GM18951 (cell line): Measurements from ENCODE around the gene MYO1E.
"Not testable (repeated sequence)": the region's sequence is repeated elsewhere in the genome, so short reads cannot be mapped to it uniquely, and the experiment has no call there.

ENCODE experiments used
- POLR2A ChIP-seq: IDR thresholded peaks from 4 replicates; pipeline ENCODE4 v1.6.1; 2011; ENCODE audit warnings: mild to moderate bottlenecking; ENCODE audit not compliant: insufficient read length, insufficient read depth; ENCODE audit errors: extremely low read depth
- in situ Hi-C: fragments of 300-500 bp; cut with MboI; formaldehyde crosslinking; loops from one replicate; pipeline ENCODE4 v1.12.0; 2022; ENCODE audit warnings: low sequenced_read_pairs, mixed read lengths, inconsistent platforms; ENCODE audit not compliant: unreplicated experiment

MYO1E gene

GRCh38 chr15:59372352-59373211 is at the start of gene MYO1E:
TSS of gene MYO1E (minus strand) at chr15:59372871. CDS start at chr15:59372500, 371 bp downstream.
- in situ Hi-C loops, result no loop called here
- TF ChIP-seq POLR2A, result peak; percentile 88

DNA sequence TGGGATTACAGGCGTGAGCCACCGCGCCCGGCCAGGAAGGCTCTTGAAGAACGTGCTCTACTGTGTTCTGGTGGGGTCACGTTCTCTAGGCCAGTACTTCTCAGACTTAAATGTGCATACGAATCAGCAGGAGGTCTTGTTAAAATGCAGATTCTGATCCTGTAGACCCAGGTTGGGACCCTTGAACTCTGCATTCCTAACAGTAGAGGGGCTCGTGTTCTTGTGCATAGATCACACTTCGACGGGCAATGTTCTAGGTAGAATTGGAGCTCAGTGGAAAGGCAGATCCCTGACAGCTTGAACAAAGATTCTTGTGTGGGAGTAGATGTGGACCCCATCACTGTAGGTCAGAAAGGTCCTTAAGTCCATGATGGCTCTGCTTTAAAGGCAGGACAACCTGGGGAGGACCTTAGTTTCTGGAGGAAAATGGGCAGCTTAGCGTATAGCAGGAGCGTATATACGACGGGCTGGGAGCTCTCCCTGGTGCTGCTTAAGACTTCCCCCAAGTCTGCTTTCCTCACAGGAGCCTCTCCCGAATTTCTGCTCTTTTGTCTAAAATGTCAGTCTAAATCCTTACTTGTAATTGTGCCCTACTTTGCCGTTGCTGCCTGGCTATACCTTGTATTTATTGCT is 48.4 kb upstream of the MYO1E start:
- no peak for TF ChIP-seq POLR2A
- in situ Hi-C loops, result no loop called here

DNA sequence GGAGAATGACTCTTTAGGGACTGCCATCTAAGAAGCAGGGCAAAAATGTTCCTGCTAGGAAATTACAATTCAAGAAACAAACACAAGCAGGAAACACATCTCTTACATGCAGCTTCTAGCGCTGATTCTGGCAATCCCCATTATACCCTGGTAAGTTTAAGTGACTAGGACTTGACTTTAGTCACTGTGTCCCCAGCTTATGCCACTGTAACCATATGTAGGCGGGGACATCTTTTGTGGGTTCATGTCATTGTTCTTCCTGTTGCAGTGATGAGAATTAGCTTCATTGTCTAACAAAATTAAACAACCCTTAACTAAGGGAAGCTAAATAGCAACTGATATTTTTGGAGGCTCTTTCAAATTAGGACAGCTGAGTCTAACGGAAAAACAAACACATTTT is 47.4 kb upstream of the MYO1E start:
- in situ Hi-C loops, result no loop called here
- TF ChIP-seq POLR2A, result no peak

DNA sequence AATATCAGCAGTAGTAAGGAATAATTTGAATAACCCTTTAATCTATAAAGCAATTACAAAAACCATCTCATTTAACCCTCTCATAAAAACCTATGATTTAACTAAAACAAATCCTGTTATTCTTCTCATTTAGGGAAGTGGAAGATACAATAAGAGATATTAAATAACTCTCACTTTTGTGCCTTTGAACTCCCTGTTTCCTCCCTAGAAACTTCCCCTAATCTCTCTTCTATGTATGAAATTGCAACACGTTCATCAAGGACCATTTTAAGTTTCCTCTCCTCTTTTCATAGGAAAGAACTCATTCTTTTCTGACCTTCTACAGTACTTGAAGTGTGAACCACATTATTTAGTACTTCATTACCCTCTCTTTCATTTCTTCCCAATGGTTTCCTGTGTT is 46.5 kb upstream of the MYO1E start:
- in situ Hi-C loops, result no loop called here
- TF ChIP-seq POLR2A, result no peak

- TF ChIP-seq POLR2A, result no peak
- in situ Hi-C loops, result no loop called here
These were observed 44.1 kb upstream of the MYO1E start for GRCh38 chr15:59416816-59417215.

DNA sequence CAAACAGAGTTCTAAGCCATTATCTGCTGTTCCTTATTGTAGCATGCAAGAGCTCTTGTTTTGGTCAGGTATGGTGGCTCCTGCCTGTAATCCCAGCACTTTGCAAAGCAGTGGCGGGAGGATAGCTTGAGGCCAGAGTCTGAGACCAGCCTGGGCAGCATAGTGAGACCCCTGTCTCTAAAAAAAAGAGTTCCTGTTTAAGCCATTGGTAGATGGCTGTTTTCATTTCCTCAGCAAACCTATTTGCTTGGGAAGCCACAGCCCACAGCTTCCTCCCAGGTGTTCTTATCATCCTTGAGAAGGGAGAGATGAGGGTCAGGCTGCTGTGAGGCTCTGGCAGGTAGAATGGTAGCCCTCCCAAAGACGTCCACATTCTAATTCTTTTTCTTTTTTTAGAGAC is 40.9 kb upstream of the MYO1E start:
- in situ Hi-C loops, result no loop called here
- TF ChIP-seq POLR2A, result no peak

GRCh38 chr15:59410391-59410896 is 37.8 kb upstream of the MYO1E start:
- TF ChIP-seq POLR2A, result peak; percentile 43
- in situ Hi-C loops, result no loop called here

- no peak for TF ChIP-seq POLR2A
- in situ Hi-C loops, result no loop called here
These were observed 35.3 kb upstream of the MYO1E start for GRCh38 chr15:59407946-59408345.

DNA sequence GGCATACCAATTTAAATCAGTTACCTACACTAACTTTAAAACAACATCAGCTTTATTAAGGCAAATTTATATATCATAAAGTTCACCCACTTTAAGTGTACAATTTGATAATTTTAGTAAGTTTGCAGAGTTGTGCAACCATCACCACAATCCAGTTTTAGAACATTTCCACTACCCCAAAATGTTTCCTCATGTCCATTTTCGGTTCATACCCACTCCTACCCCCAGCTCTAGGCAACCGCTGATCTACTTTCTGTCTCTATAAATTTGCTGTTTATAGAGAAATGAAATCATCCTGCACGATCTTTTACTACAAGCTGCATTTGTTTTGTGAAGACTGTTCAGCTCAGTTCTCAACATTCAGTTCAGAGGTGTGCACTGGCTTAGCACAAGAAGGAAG is 33.8 kb upstream of the MYO1E start:
- TF ChIP-seq POLR2A, result no peak
- in situ Hi-C loops, result no loop called here

GRCh38 chr15:59405079-59405478 is 32.4 kb upstream of the MYO1E start:
- TF ChIP-seq POLR2A, result no peak
- in situ Hi-C loops, result no loop called here

GRCh38 chr15:59401824-59402569 is 29.3 kb upstream of the MYO1E start:
- in situ Hi-C loops, result no loop called here
- TF ChIP-seq POLR2A, result no peak

DNA sequence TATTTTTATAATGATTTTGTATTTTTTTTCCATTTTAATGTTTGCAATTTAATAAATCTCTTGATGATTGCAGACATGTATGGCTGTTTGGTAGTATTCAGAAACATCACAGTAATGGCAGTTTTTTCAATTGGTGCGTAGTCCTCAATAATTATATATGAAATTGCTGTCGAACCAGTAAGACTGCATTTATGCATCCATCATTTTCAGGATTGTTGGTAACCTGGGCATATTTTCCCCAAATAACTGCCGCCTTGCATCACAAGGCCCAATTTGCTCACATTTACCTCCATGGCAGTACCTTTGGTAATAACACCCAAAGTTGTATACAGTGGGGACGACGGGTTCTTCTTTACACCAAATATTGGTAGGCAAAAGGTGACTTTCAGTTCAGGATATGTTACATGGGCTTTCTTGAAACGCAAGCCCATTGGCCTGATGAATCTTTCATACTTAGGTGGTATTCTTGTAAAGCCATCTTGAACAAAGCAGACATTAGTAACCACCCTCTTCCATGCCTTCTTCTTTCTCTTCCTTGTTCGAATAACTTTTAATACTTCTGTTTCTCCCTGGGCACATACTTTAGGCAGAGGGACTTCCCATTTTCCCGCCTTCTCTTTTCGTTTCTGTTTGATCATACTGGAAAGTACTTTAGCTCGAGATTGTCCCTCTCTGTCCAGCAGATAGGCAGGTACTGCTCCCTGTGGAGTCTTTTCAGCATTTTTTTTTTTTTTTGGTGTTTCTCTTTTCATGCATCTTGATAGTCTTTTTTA is 28.6 kb upstream of the MYO1E start:
- in situ Hi-C loops, result not testable (repeated sequence)
